Vagina (tissue), 2 donors: ENCODE results near the gene ULK4. TPM values are rescaled to one million over a fixed set of nuclear protein-coding genes. Genes with fewer than 3 reads are reported as not detected.
"Not testable (repeated sequence)": the region's sequence is repeated elsewhere in the genome, so short reads cannot be mapped to it uniquely, and the experiment has no call there.

ENCODE experiments used
- DNase-seq, 2 donors: peaks; one replicate each; pipeline ENCODE4 v3.0.0-alpha.2; 2017; ENCODE audit errors: extremely low spot score in 2 of 2
- H3K27ac ChIP-seq: fragments of 200-600 bp; sonication (generic); one replicate; pipeline ENCODE4 v1.5.1; 2019
- H3K27me3 ChIP-seq: fragments of 200-600 bp; sonication (generic); one replicate; pipeline ENCODE4 v1.5.1; 2019
- H3K36me3 ChIP-seq, 2 donors: fragments of 200-600 bp; sonication (generic); one replicate each; pipeline ENCODE4 v1.5.1; 2017 to 2019
- H3K4me1 ChIP-seq: fragments of 200-600 bp; sonication (generic); one replicate; pipeline ENCODE4 v1.5.1; 2019
- H3K4me3 ChIP-seq, 2 donors: fragments of 200-600 bp; sonication (generic); 1 replicate in 1 of 2; 2 replicates in 1 of 2; pipeline ENCODE4 v1.5.1; 2016 to 2019
- H3K9me3 ChIP-seq: fragments of 200-600 bp; sonication (generic); one replicate; pipeline ENCODE4 v1.5.1; 2019
- POLR2A ChIP-seq, 2 donors: fragments of 450-650 bp; IDR thresholded peaks; one replicate each; pipeline ENCODE4 v1.6.1; 2017; ENCODE audit warnings: antibody characterized with exemption in 2 of 2, mild to moderate bottlenecking in 2 of 2, moderate library complexity in 2 of 2
- POLR2AphosphoS5 ChIP-seq, 2 donors: sonication (generic); formaldehyde crosslinking; IDR thresholded peaks; one replicate each; pipeline ENCODE4 v1.9.0; 2017; ENCODE audit warnings: antibody characterized with exemption in 2 of 2, mild to moderate bottlenecking in 2 of 2, low read depth in 1 of 2; ENCODE audit not compliant: insufficient read depth in 1 of 2
- intact Hi-C: fragments of 100-400 bp; cut with DNase I; formaldehyde crosslinking; loops from one replicate; pipeline ENCODE4 v1.15.1; 2023
- total RNA-seq: library from RNA; depleted of rRNA; stranded (reverse); fragments of >200 nt; gene quantifications from one replicate; pipeline ENCODE4 v1.2.3, GENCODE V29; 2016
- TF ChIP-seq, protein P1 (sequence below), 3 experiments: fragments of 450-650 bp in 2 of 3; fragments of 200-600 bp in 1 of 3; sonication (generic) in 1 of 3; IDR thresholded peaks; one replicate each; pipeline ENCODE4 v1.5.1; 2017 to 2019; ENCODE audit warnings: antibody characterized with exemption in 3 of 3, mild to moderate bottlenecking in 2 of 3, moderate library complexity in 2 of 3

ULK4 gene
- total RNA-seq, 1 donor from 2014 or later, result 24.1 TPM

DNA sequence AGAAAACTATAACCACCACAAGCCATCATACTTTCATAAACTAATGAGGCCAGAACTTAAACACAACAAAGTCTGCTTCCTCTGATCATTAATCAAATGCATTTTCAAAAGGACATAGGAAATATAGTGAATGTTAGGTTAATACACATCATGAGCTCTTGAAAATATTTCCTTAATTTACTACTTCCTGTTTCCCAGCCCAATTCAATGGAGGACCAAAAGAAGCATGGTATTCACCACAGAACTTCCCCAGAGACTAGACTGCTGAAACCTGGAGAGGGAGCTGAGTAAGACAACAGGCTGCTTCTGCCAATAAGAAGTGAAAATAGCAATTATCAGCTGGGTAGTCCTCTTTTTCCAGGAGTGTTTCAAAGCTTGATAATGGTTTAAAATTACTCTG is 250.3 kb downstream of the ULK4 start:
- H3K9me3 ChIP-seq, result no peaks in the 10 kb centered on the region
- H3K4me1 ChIP-seq, result no peaks in the 10 kb centered on the region
- no peaks in the 10 kb centered on the region for H3K36me3 ChIP-seq
- intact Hi-C loops, result loop anchor here (10.0 kb wide), 1 partner anchor 1127 kb away; no protein-coding TSS in a partner anchor
- no peak overlapping the region for H3K4me3 ChIP-seq
- H3K27ac ChIP-seq, result no peak overlapping the region
- TF ChIP-seq, protein P1, sequence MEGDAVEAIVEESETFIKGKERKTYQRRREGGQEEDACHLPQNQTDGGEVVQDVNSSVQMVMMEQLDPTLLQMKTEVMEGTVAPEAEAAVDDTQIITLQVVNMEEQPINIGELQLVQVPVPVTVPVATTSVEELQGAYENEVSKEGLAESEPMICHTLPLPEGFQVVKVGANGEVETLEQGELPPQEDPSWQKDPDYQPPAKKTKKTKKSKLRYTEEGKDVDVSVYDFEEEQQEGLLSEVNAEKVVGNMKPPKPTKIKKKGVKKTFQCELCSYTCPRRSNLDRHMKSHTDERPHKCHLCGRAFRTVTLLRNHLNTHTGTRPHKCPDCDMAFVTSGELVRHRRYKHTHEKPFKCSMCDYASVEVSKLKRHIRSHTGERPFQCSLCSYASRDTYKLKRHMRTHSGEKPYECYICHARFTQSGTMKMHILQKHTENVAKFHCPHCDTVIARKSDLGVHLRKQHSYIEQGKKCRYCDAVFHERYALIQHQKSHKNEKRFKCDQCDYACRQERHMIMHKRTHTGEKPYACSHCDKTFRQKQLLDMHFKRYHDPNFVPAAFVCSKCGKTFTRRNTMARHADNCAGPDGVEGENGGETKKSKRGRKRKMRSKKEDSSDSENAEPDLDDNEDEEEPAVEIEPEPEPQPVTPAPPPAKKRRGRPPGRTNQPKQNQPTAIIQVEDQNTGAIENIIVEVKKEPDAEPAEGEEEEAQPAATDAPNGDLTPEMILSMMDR (IDR thresholded peaks at IDR 0.05), result no peak
- TF ChIP-seq POLR2AphosphoS5 (IDR thresholded peaks at IDR 0.05; ENCODE audit: insufficient read depth in 1 of 2, low read depth in 1 of 2) (no peak), POLR2A (IDR thresholded peaks at IDR 0.05) (no peak)
- no peak for DNase-seq
- no peaks in the 10 kb centered on the region for H3K27me3 ChIP-seq

DNA sequence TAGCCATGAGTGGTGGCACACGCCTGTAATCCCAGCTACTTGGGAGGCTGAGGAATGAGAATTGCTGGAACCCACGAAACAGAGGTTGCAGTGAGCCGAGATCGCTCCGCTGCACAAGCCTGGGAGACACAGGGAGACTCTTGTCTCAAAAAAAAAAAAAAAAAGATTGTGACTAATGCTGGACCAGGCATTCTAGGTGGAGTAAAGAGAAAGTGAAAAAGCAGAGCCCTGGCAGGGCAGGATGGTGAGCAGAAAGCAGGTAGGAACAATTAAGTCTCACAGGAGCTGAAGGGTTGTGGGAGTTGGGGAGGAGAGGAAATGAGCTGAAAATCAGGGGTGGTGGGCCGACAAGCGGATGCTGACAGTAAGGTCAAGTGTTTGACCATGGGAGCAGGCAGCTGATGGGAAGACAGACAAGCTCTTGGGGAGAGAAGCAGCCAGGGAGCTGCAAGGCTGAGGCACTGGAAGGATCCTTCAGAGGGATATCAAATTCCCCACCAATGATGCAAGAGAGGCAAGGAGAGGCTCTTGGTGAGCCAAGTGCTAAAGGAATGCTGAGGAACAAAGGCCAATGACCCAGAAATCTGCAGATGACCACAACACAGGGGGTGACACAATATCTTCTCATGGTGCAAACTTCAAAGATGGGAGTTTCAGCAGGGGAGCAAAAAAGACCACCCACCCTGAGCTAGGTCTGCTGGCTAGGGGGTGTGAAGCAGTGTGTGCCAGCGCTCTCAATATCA is 251.1 kb downstream of the ULK4 start:
- TF ChIP-seq, protein P1 (IDR thresholded peaks at IDR 0.05), result no peak
- TF ChIP-seq POLR2A (IDR thresholded peaks at IDR 0.05), result no peak
- no peak for TF ChIP-seq POLR2AphosphoS5 (IDR thresholded peaks at IDR 0.05; ENCODE audit: insufficient read depth in 1 of 2, low read depth in 1 of 2)
- Histone ChIP-seq H3K27me3 (no peaks in the 10 kb centered on the region), H3K36me3 (no peaks in the 10 kb centered on the region), H3K4me3 (no peak overlapping the region), H3K27ac (peak overlapping the region; percentile 20), H3K4me1 (no peaks in the 10 kb centered on the region), H3K9me3 (no peaks in the 10 kb centered on the region)
- intact Hi-C loops, result loop anchor here (10.0 kb wide), 1 partner anchor 1126 kb away; no protein-coding TSS in a partner anchor
- DNase-seq, result no peak

DNA sequence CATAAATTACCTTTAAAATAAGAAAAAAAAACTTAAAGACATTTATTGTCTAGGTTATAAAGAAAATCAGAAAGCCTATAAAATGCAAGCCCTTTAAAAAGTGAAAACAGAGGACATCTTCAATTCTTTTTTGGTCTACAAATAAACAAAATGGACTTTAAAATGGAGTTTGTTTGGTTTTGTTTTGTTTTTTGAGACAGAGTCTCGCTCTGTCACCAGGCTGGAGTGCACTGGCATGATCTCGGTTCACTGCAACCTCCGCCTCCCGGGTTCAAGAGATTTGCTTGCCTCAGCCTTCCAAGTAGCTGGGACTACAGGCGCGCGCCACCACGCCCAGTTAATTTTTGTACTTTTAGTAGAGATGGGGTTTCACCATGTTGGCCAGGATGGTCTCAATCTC is 252.7 kb downstream of the ULK4 start:
- H3K4me3 ChIP-seq, DNase-seq, H3K9me3 ChIP-seq, H3K27me3 ChIP-seq, H3K4me1 ChIP-seq, H3K27ac ChIP-seq, H3K36me3 ChIP-seq, intact Hi-C loops: not testable (repeated sequence)

DNA sequence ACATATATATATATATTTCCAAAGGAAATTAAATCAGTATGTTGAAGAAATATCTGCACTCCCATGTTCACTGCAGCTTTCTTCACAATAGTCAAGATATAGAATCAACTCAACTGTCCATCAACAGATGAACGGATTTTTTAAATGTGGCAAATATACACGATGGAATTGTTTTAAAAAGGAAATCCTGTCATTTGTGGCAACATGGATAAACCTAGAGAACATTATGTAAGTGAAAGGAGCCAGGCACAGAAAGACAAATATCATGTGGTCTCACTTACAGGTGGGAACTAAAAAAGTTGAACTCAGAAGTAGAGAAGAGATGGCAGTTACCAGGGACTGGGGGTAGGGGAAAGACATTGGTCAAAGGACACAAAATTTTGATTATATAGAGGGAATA is 253.7 kb downstream of the ULK4 start:
- no peak for TF ChIP-seq POLR2A (IDR thresholded peaks at IDR 0.05)
- TF ChIP-seq, protein P1 (IDR thresholded peaks at IDR 0.05), result no peak
- TF ChIP-seq POLR2AphosphoS5 (IDR thresholded peaks at IDR 0.05; ENCODE audit: insufficient read depth in 1 of 2, low read depth in 1 of 2), result no peak
- Histone ChIP-seq H3K27ac (no peak overlapping the region), H3K27me3 (no peaks in the 10 kb centered on the region), H3K9me3 (no peaks in the 10 kb centered on the region), H3K4me1 (no peaks in the 10 kb centered on the region), H3K4me3 (no peak overlapping the region), H3K36me3 (no peaks in the 10 kb centered on the region)
- intact Hi-C loops, result no loop called here
- no peak for DNase-seq

DNA sequence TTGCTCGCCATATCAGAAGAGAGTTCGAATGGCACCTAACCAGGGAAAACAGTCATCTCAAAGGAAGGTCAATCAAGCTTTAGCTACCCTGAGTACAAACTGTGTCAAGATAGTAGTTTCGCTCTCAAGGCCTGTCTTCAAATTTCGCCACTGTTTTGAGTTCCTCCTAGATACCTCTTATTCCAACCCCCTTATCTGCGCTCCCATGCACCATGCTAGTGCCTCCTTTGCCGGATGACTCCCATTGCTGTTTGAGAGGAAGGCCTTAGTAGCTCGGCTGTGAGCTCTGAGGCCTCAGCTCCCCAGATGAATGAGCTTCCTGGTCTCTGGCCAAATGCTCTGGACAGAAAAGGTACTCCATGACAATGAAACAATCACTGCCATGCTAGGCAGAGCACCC is 256.0 kb downstream of the ULK4 start:
- TF ChIP-seq POLR2A (IDR thresholded peaks at IDR 0.05) (no peak), POLR2AphosphoS5 (IDR thresholded peaks at IDR 0.05; ENCODE audit: insufficient read depth in 1 of 2, low read depth in 1 of 2) (no peak)
- TF ChIP-seq, protein P1 (IDR thresholded peaks at IDR 0.05), result no peak
- Histone ChIP-seq H3K36me3 (no peaks in the 10 kb centered on the region), H3K27ac (no peak overlapping the region), H3K4me1 (no peaks in the 10 kb centered on the region), H3K27me3 (no peaks in the 10 kb centered on the region), H3K9me3 (no peaks in the 10 kb centered on the region), H3K4me3 (no peak overlapping the region)
- no peak for DNase-seq
- intact Hi-C loops, result no loop called here
